GM12878 (cell line): ENCODE measurements around the gene RSPRY1. TPM values are rescaled to one million over a fixed set of nuclear protein-coding genes. Genes with fewer than 3 reads are reported as not detected.

Experiments
- BCL3 ChIP-seq: IDR thresholded peaks from 2 replicates; pipeline ENCODE4 v1.6.1; 2011; ENCODE audit warnings: borderline replicate concordance, low read depth, mild to moderate bottlenecking, moderate library complexity, low read length; ENCODE audit not compliant: insufficient read depth, poor library complexity, severe bottlenecking
- ELK1 ChIP-seq: IDR thresholded peaks from 2 replicates; pipeline ENCODE4 v1.6.1; 2012; ENCODE audit warnings: low read depth, low read length, improper control_type of control experiment
- FOXM1 ChIP-seq: IDR thresholded peaks from 2 replicates; pipeline ENCODE4 v1.6.1; 2012; ENCODE audit warnings: low read depth, mild to moderate bottlenecking, inconsistent platforms, low read length, moderate library complexity
- MYB ChIP-seq: fragments of 150-350 bp; IDR thresholded peaks from 2 replicates; pipeline ENCODE4 v1.6.1; 2014; ENCODE audit warnings: mild to moderate bottlenecking, low read depth, low read length, borderline replicate concordance
- PKNOX1 ChIP-seq: fragments of 450-650 bp; IDR thresholded peaks from 2 replicates; pipeline ENCODE4 v1.6.1; 2016; ENCODE audit warnings: mild to moderate bottlenecking
- RB1 ChIP-seq: fragments of 450-650 bp; formaldehyde crosslinking; IDR thresholded peaks from 2 replicates; pipeline ENCODE4 v1.6.1; 2017; ENCODE audit warnings: mild to moderate bottlenecking, borderline replicate concordance
- SIN3A ChIP-seq: IDR thresholded peaks from 2 replicates; pipeline ENCODE4 v1.6.1; 2012; ENCODE audit warnings: low read depth, low read length, improper control_type of control experiment
- SMAD5 ChIP-seq: IDR thresholded peaks from 2 replicates; pipeline ENCODE4 v1.6.1; 2016; ENCODE audit warnings: antibody characterized with exemption, low read depth
- SREBF1 ChIP-seq: IDR thresholded peaks from 2 replicates; pipeline ENCODE4 v1.6.1; 2012; ENCODE audit warnings: mild to moderate bottlenecking, low read length
- STAT1 ChIP-seq: fragments of 450-650 bp; conservative IDR thresholded peaks from 2 replicates; pipeline ENCODE4 v1.6.1; 2014; ENCODE audit warnings: antibody characterized with exemption, mild to moderate bottlenecking
- TCF7 ChIP-seq: IDR thresholded peaks from 2 replicates; pipeline ENCODE4 v1.6.1; 2014; ENCODE audit warnings: antibody characterized with exemption, borderline replicate concordance
- polyA plus RNA-seq, 11 experiments: library from polyadenylated mRNA; depleted of rRNA in 4 of 11; unstranded in 6 of 11; stranded (reverse) in 5 of 11; fragments of >200 nt; fragmentation: Nextera tagmentation in 4 of 11; fragmentation: Illumina TruSeq in 1 of 11; extraction: Ambion mirVana in 4 of 11; extraction: Trizol in 1 of 11; gene quantifications; 1 replicate in 1 of 11; 2 replicates in 10 of 11; pipeline versions ENCODE4 v1.2.1 to v1.2.3, GENCODE V29; 2011 to 2016; ENCODE audit warnings: inconsistent platforms in 2 of 11, missing spikeins in 2 of 11, low read depth in 1 of 11
- total RNA-seq, 4 experiments: library from RNA; depleted of rRNA in 3 of 4; stranded (reverse); fragments of >200 nt in 3 of 4; fragmentation: Illumina TruSeq in 1 of 4; extraction: Trizol in 1 of 4; gene quantifications; 2 replicates each; pipeline versions ENCODE4 v1.2.1 to v1.2.3, GENCODE V29; 2013 to 2021

The RSPRY1 gene
- total and polyA plus RNA-seq, 10 of the 15 experiments (the other 5 are each of a cell fraction or from before 2014, with no cell fraction given) = 18.5 to 57.0 (median 41.2) TPM

- TF ChIP-seq ELK1 (no peak), RB1 (no peak), MYB (no peak), FOXM1 (no peak), BCL3 (no peak), SMAD5 (no peak), TCF7 (no peak), STAT1 (no peak), PKNOX1 (no peak), SIN3A (no peak), SREBF1 (no peak)
These were observed 34.8 kb upstream of the RSPRY1 start (continued) for GRCh38 chr16:57151369-57151768.
